ENCODE data around the gene ACER2. TPM values are rescaled to one million over a fixed set of nuclear protein-coding genes. Genes with fewer than 3 reads are reported as not detected.

Gene ACER2
- total and polyA plus RNA-seq, 2 of the 8 experiments (the other 6 are each of a cell fraction or from before 2014, with no cell fraction given) = 7.4 to 8.8 TPM

- no peak for TF ChIP-seq ATF2 (IDR thresholded peaks at IDR 0.05; ENCODE audit: low read length)
- TF ChIP-seq NRF1 (IDR thresholded peaks at IDR 0.05; ENCODE audit: low read depth, low read length) = no peak
- no peak for TF ChIP-seq USF2 (IDR thresholded peaks at IDR 0.05; ENCODE audit: low read length)
These were observed 31.6 kb downstream of the ACER2 start (continued) for GRCh38 chr9:19440376-19440775.

All from H1 (cell line).